HPDE6-E6E7 (cell line): ENCODE results near the gene KRTAP4-3.
"Not testable (repeated sequence)": the region's sequence is repeated elsewhere in the genome, so short reads cannot be mapped to it uniquely, and the experiment has no call there.

Experiments used
- DNase-seq: peaks from one replicate; pipeline ENCODE4 v3.0.0; 2011; ENCODE audit warnings: missing footprints; ENCODE audit errors: extremely low spot score

KRTAP4-3 gene

DNA sequence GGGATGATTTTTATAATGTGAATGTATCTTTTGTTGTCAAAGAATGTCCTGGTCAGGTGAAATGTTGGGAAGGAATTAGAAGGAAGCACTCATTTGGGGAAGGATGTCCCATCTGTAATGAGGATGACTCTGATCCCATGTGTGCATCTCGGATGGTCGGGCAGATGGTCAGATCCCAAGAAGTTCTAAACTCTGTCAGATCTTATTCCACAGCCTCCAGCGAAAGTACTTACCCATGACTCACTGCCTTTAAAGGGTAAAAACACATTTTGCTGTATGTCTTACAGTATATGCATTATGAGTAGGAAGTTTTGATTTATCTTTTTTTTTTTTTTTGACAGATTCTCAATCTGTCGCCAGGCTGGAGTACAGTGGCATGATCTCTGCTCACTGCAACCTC, 49.3 kb downstream of the KRTAP4-3 start:
- no peak for DNase-seq

DNA sequence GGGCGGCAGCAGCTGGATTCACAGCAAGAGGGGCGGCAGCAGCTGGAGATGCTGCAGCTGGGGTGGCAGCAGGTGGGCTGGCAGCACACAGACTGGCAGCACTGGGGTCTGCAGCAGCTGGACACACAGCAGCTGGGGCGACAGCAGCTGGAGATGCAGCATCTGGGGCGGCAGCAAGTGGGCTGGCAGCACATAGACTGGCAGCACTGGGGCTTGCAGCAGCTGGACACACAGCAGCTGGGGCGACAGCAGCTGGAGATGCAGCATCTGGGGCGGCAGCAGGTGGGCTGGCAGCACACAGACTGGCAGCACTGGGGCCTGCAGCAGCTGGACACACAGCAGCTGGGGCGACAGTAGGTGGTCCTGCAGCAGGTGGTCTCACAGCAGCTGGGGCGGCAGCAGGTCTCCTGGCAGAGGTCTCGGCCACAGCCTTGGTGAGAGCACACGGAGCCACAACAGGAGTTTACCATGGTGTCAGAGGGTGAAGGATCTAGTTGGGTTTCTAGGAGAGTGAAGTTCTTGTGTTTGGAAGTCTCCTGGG, 50.1 kb downstream of the KRTAP4-3 start, which contains the start of gene KRTAP4-11:
TSS of gene KRTAP4-11 (minus strand) at position 528 of the 541 bp plus-strand sequence. CDS start at position 470, 58 bp downstream.
- DNase-seq: not testable (repeated sequence)
